ENCODE results near the gene STAG1.
"Not testable (repeated sequence)": the region's sequence is repeated elsewhere in the genome, so short reads cannot be mapped to it uniquely, and the experiment has no call there.

STAG1 gene

GRCh38 chr3:136543385-136543784, 208.8 kb downstream of the STAG1 start:
- TF ChIP-seq Cebpa-rat (IDR thresholded peaks at IDR 0.05), result 0 out of 22 replicates have a peak, but pooled peaks of 1 of the 11 experiments have one; percentile 17
- H3K27ac ChIP-seq, result peak overlapping the region in 3 of 11 experiments; percentile 3 to 42 (median 34); a peak in 3 of 22 replicates
- H3K36me3 ChIP-seq, result peaks cover 8 to 38% (median 22%) of the 10 kb centered on the region in 11 experiments; a peak in 20 of 22 replicates
- H3K9me3 ChIP-seq (replicated peaks in 1 of 11), result no peaks in the 10 kb centered on the region
- H3K27me3 ChIP-seq, result no peaks in the 10 kb centered on the region
- no peak overlapping the region for H3K4me3 ChIP-seq
- H4K20me1 ChIP-seq, result peaks cover 0 to 8% (median 0%) of the 10 kb centered on the region in 11 experiments; a peak in 2 of 22 replicates
- peak overlapping the region in 6 of 11 experiments; percentile 5 to 49 (median 40); a peak in 8 of 22 replicates for H3K4me2 ChIP-seq
- peaks cover 0 to 31% (median 14%) of the 10 kb centered on the region in 10 experiments; a peak in 14 of 20 replicates for H3K4me1 ChIP-seq
- H3K9ac ChIP-seq, result no peak overlapping the region

GRCh38 chr3:136535906-136536305, 216.3 kb downstream of the STAG1 start:
- H3K4me1 ChIP-seq, result no peaks in the 10 kb centered on the region
- no peaks in the 10 kb centered on the region for H4K20me1 ChIP-seq
- no peak for TF ChIP-seq Cebpa-rat (IDR thresholded peaks at IDR 0.05)
- no peak overlapping the region for H3K9ac ChIP-seq
- H3K27ac ChIP-seq, result no peak overlapping the region
- H3K9me3 ChIP-seq (replicated peaks in 1 of 11), result peaks cover 18 to 38% (median 30%) of the 10 kb centered on the region in 11 experiments
- H3K27me3 ChIP-seq, result no peaks in the 10 kb centered on the region
- peaks cover 48 to 86% (median 68%) of the 10 kb centered on the region in 11 experiments for H3K36me3 ChIP-seq
- no peak overlapping the region for H3K4me3 ChIP-seq
- H3K4me2 ChIP-seq, result no peak overlapping the region

DNA sequence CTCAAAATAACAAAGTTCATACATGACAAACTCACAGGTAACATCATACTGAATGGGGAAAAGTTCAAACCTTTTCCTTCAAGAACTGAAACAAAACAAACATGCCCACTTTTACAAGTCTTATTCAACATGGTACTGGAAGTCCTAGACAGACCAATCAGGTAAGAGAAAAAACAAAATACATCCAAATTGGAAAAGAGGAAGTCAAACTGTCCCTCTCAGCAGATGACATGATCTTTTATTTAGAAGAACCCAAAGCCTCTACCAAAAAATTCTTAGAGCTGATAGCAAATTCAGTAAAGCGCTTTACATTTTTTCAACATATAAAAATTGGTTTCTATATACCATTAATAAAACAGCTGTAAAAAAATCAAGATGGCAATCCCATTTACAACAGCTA, 219.4 kb downstream of the STAG1 start:
- Histone ChIP-seq H3K27ac (no peak overlapping the region), H3K36me3 (peaks cover 54 to 90% (median 75%) of the 10 kb centered on the region in 11 experiments), H3K4me3 (no peak overlapping the region), H3K9ac (no peak overlapping the region), H3K27me3 (no peaks in the 10 kb centered on the region), H3K9me3 (replicated peaks in 1 of 11) (peaks cover 47 to 69% (median 62%) of the 10 kb centered on the region in 11 experiments), H3K4me1 (no peaks in the 10 kb centered on the region), H3K4me2 (no peak overlapping the region), H4K20me1 (no peaks in the 10 kb centered on the region)
- no peak for TF ChIP-seq Cebpa-rat (IDR thresholded peaks at IDR 0.05)

- H3K4me2 ChIP-seq, result no peak overlapping the region
- no peak for TF ChIP-seq Cebpa-rat (IDR thresholded peaks at IDR 0.05)
- peaks cover 13 to 66% (median 35%) of the 10 kb centered on the region in 11 experiments; a peak in 20 of 22 replicates for H3K36me3 ChIP-seq
- H3K9ac ChIP-seq, result no peak overlapping the region
- H4K20me1 ChIP-seq, result peaks cover 0 to 7% (median 0%) of the 10 kb centered on the region in 11 experiments; a peak in 1 of 22 replicates
- no peak overlapping the region for H3K27ac ChIP-seq
- H3K4me3 ChIP-seq, result no peak overlapping the region
- peaks cover 0 to 9% (median 3%) of the 10 kb centered on the region in 11 experiments; a peak in 3 of 22 replicates for H3K9me3 ChIP-seq (replicated peaks in 1 of 11)
- H3K4me1 ChIP-seq, result no peaks in the 10 kb centered on the region
- H3K27me3 ChIP-seq, result no peaks in the 10 kb centered on the region
These were observed 234.1 kb downstream of the STAG1 start for GRCh38 chr3:136518102-136518501.

- Histone ChIP-seq H3K9me3 (replicated peaks in 1 of 11) (peaks cover 0 to 9% (median 3%) of the 10 kb centered on the region in 11 experiments; a peak in 3 of 22 replicates), H3K4me2 (no peak overlapping the region), H3K4me1 (no peaks in the 10 kb centered on the region), H3K27ac (no peak overlapping the region), H3K27me3 (no peaks in the 10 kb centered on the region), H4K20me1 (peaks cover 0 to 7% (median 0%) of the 10 kb centered on the region in 11 experiments; a peak in 1 of 22 replicates), H3K4me3 (no peak overlapping the region), H3K36me3 (peaks cover 16 to 81% (median 46%) of the 10 kb centered on the region in 11 experiments; a peak in 21 of 22 replicates), H3K9ac (no peak overlapping the region)
- no peak for TF ChIP-seq Cebpa-rat (IDR thresholded peaks at IDR 0.05)
These were observed 235.5 kb downstream of the STAG1 start for GRCh38 chr3:136516656-136517055.

- Histone ChIP-seq H3K9ac (no peak overlapping the region), H3K9me3 (replicated peaks in 1 of 11) (peaks cover 0 to 9% (median 3%) of the 10 kb centered on the region in 11 experiments; a peak in 3 of 22 replicates), H3K4me3 (no peak overlapping the region)
These were observed 236.1 kb downstream of the STAG1 start for GRCh38 chr3:136516095-136516494.

GRCh38 chr3:136514533-136514932, 237.6 kb downstream of the STAG1 start:
- not testable (repeated sequence) for H3K9me3 ChIP-seq (replicated peaks in 1 of 11); H4K20me1 ChIP-seq; H3K27ac ChIP-seq; H3K4me2 ChIP-seq; H3K4me1 ChIP-seq; H3K9ac ChIP-seq; H3K4me3 ChIP-seq; H3K27me3 ChIP-seq
- H3K36me3 ChIP-seq, result peaks cover 24 to 80% (median 53%) of the 10 kb centered on the region in 11 experiments

More at GRCh38 chr3:136516095-136516494, 236.1 kb downstream of the STAG1 start:
- Histone ChIP-seq H3K4me2 (no peak overlapping the region), H4K20me1 (peaks cover 0 to 7% (median 0%) of the 10 kb centered on the region in 11 experiments; a peak in 1 of 22 replicates), H3K36me3 (peaks cover 15 to 83% (median 52%) of the 10 kb centered on the region in 11 experiments), H3K27me3 (no peaks in the 10 kb centered on the region), H3K27ac (no peak overlapping the region), H3K4me1 (no peaks in the 10 kb centered on the region)
- TF ChIP-seq Cebpa-rat (IDR thresholded peaks at IDR 0.05), result no peak

- Histone ChIP-seq H3K4me2 (no peak overlapping the region), H3K4me3 (no peak overlapping the region), H3K27ac (no peak overlapping the region), H3K27me3 (no peaks in the 10 kb centered on the region), H4K20me1 (peaks cover 0 to 7% (median 0%) of the 10 kb centered on the region in 11 experiments; a peak in 3 of 22 replicates), H3K4me1 (no peaks in the 10 kb centered on the region), H3K9ac (no peak overlapping the region), H3K36me3 (peaks cover 24 to 80% (median 52%) of the 10 kb centered on the region in 11 experiments), H3K9me3 (replicated peaks in 1 of 11) (peaks cover 0 to 9% (median 3%) of the 10 kb centered on the region in 11 experiments; a peak in 3 of 22 replicates)
- no peak for TF ChIP-seq Cebpa-rat (IDR thresholded peaks at IDR 0.05)
These were observed 238.8 kb downstream of the STAG1 start for GRCh38 chr3:136513367-136513766.

DNA sequence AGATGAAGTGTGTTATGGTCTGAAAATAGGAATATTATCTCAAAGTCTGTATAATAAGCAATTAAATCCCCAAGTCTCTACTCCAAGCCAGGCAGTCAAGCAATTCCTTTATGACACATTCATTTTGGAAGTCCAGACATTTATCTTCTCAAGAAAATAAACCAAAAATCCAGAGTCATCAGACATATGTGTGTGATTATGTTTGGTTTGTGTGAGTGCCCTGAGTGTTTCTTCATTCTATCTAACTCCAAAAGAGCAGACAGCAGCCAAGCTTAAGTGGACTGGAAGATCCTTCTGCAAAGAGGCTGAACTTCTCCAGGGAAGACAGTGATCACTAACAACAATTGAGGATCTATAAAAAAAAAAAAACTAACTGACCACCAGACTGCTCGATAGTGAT, 239.8 kb downstream of the STAG1 start:
- Histone ChIP-seq H3K9me3 (replicated peaks in 1 of 11) (peaks cover 0 to 9% (median 3%) of the 10 kb centered on the region in 11 experiments; a peak in 3 of 22 replicates), H3K4me3 (no peak overlapping the region), H3K36me3 (peaks cover 24 to 81% (median 56%) of the 10 kb centered on the region in 11 experiments), H3K4me2 (no peak overlapping the region), H3K9ac (no peak overlapping the region), H3K27ac (no peak overlapping the region), H3K27me3 (no peaks in the 10 kb centered on the region), H3K4me1 (no peaks in the 10 kb centered on the region), H4K20me1 (peaks cover 0 to 3% (median 0%) of the 10 kb centered on the region in 11 experiments; a peak in 2 of 22 replicates)
- TF ChIP-seq Cebpa-rat (IDR thresholded peaks at IDR 0.05), result no peak

Data from BLaER1 treated with 17β-estradiol and CSF1 and Interleukin-3, amounts not matched to agents 10 nM and 100 nM (cell line).